HG02884 (cell line): ENCODE data around the gene AFDN.
"Not testable (repeated sequence)": the region's sequence is repeated elsewhere in the genome, so short reads cannot be mapped to it uniquely, and the experiment has no call there.

Experiments used
- ATAC-seq: cut with Tn5 transposase; IDR thresholded peaks from one replicate; pipeline ENCODE4 v1.9.1; 2021; ENCODE audit warnings: mild to moderate bottlenecking, moderate library complexity; ENCODE audit not compliant: unreplicated experiment

The AFDN gene

GRCh38 chr6:167949121-167949684 is 122.5 kb downstream of the AFDN start:
- ATAC-seq = no peak

DNA sequence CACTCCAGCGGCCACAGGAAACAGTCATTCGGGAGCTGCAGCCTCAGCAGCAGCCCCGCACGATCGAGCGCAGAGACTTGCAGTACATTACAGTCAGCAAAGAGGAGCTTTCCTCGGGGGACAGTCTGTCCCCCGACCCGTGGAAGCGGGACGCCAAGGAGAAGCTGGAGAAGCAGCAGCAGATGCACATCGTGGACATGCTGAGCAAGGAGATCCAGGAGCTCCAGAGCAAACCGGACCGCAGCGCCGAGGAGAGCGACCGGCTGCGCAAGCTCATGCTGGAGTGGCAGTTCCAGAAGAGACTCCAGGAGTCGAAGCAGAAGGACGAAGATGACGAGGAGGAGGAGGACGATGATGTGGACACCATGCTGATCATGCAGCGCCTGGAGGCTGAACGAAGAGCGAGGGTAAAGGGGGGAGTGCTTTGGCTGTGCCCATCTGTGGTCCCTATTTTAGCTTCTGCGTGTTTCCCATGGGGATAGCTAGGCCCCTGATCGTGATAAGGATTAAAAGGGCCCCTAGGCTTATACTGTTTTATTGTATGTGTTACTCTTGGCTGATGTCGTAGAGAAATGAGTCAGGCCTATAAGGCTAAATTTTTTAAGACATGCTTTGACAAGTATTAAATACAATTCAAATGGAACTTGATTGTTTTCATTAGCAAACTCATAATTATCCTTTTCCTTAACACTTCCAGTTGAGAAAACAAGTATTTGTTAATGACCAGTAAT is 125.2 kb downstream of the AFDN start:
- no peak for ATAC-seq

- no peak for ATAC-seq
These were observed 125.8 kb downstream of the AFDN start for GRCh38 chr6:167952512-167952859.

GRCh38 chr6:167953551-167953950 is 126.8 kb downstream of the AFDN start:
- ATAC-seq = no peak

DNA sequence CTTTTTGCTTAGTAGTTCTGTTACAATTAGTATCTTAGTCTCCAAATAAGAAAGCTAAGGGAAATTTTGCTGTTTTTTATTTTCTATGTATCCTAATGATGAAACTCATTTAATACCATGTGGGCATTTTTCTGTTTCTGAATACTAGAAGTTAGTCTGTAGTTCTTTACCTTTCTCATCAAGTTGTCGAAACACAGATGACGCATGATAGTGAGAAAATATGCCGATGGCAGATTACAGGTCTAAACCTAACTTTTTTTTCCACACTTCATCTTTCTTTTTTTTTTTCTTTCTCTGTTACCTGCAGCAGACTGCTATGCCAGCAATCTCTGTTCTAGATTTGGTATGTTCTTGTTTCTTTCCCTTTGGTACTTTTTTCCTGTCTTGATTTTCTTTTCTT is 127.4 kb downstream of the AFDN start:
- ATAC-seq = no peak

- ATAC-seq = no peak
These were observed 129.8 kb downstream of the AFDN start for GRCh38 chr6:167956491-167956890.

DNA sequence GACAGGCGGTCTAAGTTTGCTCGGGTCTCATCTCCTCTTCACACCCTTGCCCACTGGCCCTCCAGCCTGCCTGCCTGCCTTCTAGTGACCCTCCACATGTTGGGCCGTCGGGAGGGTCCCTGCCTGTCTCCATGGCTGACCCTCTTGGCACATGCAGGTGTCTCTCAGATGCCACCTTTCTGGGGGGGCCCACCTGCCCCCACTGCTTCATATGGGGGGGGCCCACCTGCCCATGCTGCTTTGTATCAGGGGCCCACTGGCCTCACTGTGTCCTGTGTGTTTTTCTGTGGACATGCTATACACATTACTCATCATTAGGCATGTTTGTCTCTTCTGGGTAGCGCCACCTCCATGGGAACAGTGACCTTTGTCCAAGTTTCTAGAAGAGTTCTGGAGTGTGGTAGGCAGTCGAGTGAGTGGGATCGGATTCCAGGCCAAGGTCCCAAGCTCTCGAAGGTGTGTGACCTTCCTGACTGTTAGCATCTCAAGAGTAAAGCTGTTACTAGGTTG is 130.3 kb downstream of the AFDN start:
- no peak for ATAC-seq

DNA sequence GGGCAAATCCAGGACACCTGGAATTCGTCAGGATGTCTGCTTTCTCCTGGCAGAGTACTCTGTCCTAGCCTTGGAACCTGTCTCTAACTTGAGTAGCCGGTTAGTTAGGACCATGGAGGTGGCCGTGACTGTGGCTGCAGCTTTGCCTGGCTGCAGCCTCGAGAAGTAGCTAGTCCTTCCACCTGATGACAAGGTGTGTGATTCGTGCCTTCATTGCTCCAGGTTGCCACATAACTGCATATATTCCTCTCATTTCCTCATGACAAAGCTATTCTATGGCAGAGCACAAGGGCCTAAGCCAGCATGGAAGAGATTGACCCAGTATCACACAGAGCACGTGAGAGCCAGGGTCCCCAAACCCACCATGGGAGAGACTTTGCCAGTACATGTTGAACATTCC is 130.9 kb downstream of the AFDN start:
- ATAC-seq = no peak

DNA sequence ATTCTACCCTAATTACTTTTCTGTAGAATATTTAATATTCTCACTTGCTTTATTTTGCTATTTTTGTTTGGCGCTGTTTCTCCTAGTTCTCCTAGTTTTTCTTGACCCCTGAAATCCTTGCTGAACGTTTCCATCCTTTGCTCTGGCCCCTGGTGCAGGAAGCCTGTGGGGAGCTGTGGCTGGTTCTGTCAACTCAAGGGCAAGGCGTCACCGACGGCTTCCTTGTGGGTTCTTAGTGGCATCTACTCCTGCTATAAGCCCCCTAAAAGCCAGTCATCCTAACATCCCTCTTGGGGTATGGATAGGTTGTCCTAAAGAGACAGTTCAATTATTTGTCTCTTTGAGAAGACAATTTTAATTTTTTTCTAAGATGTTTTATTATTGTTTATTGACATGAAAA is 133.9 kb downstream of the AFDN start:
- ATAC-seq = no peak

- ATAC-seq = no peak
These were observed 136.0 kb downstream of the AFDN start for GRCh38 chr6:167962711-167963110.

DNA sequence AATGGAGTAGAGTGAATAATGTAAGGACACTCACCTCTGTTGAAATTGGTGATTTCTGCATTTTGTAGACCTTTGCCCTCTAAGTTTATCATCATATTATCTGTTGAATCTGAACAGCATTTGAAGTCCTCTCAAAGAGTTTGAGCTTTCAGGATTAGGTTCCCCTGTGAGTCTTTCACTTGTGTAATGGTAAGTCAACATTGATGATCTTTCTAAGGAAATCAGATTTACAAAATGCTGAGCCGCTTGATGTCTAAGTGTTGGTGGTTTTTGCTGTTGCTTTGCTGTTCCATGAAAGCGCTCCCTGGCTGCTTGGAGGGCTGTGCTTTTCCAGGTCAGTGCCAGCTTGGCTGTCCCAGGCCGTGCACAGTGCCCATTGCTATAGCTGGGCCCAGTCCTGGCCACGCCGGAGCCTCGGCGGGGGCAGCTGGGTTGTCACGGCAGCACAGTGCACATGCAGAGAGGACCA is 136.9 kb downstream of the AFDN start:
- ATAC-seq = no peak

- ATAC-seq = no peak
These were observed 139.2 kb downstream of the AFDN start for GRCh38 chr6:167965592-167966539.

DNA sequence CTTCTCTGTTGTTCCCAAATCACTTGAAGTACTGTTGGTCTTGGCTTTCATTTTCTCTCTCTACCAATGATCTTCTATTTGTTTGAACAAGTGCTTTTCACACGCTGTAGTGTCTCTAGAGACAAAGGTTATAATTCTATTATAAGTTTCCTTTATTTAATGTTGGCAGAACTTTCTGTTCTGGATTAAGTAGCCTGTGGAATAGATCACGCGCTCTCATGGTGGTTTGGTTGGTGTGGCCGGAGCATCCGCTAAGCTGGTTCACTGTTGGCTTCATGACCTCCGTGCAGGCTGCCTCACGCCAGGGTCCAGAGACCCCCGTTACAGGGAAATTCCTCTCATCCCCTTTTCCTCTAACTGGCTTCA is 139.8 kb downstream of the AFDN start:
- no peak for ATAC-seq

DNA sequence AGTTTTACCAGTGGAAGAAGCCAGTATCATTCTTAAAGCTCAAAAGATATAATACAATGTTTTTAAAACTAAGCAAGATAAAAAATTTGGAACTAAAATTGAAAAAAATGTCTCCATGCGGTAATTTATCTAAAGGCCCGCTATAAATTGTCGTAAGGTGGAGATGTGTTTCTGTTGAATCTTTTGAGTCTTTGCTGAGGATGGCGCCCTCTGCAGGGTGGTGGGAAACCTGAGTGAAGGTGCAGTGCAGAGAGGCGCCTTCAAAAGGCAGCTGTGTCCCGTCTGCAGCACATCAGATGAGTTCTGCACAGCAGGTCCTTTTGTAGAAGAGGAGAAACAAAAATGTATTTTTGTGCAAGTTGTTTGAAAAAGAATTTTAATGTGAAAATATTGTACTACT is 141.4 kb downstream of the AFDN start:
- ATAC-seq = no peak

DNA sequence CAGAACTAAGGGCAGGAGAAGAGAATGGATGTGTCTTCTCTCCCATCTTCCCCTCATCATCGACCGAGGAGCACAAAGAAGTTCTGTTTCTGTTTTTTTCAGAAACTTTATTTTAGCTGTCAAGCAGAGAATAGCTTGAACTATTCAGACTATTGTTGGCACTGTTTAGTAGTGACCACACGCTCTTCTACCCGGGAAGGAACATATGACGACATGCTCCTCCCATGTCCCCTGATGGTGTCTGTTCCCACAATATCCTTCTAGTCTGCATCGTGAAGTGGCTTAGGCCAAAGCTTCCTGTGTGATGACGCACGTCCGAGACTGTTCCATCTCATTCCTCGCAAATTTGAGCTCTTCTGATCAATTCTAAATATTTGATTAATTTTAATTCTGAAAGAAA is 143.5 kb downstream of the AFDN start:
- no peak for ATAC-seq

- ATAC-seq = no peak
These were observed 145.5 kb downstream of the AFDN start for GRCh38 chr6:167972193-167972592.

DNA sequence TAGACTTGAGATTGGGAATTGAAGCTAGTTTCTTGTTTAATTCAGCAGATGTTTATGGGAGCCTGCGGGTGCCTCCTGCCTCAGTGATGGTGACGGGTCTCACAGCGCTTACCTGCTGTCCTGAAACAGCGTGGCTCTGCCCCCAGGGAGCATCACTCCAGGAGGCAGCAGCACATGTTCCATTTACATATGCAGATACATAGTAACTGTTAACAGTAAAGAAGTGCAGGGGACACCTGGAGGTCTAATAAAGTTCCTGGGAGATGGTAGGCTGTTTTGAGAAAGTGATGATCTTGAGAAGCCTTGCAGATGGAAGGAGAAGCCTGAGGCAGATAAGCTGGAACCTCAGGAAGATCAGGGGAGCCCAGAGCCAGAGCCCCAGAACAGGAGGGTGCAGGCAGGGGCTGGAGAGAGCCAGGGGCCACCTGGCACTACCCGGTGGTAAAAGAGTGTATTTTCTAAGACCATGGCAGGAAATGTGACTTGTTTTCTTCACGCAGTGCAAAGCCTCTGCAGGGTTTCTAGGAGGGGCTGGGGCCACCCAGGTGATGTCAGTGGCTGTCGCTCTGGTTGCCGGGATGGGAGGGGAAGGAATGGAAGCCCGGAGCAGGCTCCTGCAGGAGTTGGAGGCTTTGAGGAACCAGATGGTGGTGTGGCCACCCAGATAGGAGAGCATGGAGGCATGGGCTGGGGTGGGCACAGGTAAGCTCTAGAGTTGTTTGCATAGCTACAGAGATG is 146.6 kb downstream of the AFDN start:
- ATAC-seq = no peak

- no peak for ATAC-seq
These were observed 148.1 kb downstream of the AFDN start for GRCh38 chr6:167974640-167975344.

DNA sequence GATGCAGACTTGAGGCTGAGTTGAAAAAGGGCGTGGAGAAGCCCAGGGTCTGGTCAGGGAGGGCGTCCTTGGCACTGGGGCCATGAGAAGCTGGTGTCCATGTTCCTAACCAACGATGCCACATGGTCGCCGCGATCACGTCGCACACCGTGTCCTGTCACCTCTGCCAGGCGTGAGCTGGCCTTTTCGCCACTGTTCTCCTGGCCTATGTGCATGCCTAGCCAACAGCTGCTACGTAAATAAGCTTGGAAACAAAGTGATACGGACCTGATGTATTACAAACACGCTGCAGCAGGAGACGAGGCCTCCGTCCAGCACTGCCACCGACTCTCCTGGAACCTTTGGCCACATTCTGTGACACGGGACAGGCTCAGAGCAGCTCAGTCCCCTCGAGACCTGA is 148.7 kb downstream of the AFDN start:
- ATAC-seq = no peak

GRCh38 chr6:167976116-167976657 is 149.5 kb downstream of the AFDN start:
- not testable (repeated sequence) for ATAC-seq
